NCI-H524 treated with DMSO at 0.1 percent for 48 hours (cell line): Measurements from ENCODE around the gene VRK1.
"Not testable (repeated sequence)": the region's sequence is repeated elsewhere in the genome, so short reads cannot be mapped to it uniquely, and the experiment has no call there.

Experiments
- DNase-seq: peaks from one replicate; lab custom pipeline; 2025; lab: John Stamatoyannopoulos, UW

The VRK1 gene

GRCh38 chr14:96796851-96797581 lies at the start of gene VRK1:
VRK1 (plus strand) TSS chr14:96797382; CDS start chr14:96833472, 36,090 bp downstream.
- peak; percentile 93 for DNase-seq

DNA sequence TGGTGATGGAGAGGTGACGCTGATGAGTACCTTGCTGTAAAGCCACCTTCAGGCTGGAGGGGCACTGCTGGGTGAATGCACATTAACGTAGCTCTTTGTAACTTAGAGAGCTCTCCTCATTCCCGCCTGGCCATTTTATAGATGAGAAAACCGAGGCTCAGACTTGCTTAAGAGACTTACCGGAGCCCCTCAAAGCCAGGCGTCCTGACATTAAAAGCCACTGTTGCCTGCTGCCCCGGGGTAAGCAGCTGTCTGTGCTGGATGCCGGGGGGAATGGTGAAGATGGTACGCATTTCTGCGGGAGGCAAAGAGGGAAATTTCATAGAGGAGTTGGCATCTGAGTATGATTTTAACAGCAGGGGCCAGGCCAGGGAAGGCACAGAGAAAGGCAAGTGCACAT lies 49.6 kb upstream of the VRK1 start:
- no peak for DNase-seq

GRCh38 chr14:96748362-96748761 lies 48.8 kb upstream of the VRK1 start:
- DNase-seq = peak; percentile 99

DNA sequence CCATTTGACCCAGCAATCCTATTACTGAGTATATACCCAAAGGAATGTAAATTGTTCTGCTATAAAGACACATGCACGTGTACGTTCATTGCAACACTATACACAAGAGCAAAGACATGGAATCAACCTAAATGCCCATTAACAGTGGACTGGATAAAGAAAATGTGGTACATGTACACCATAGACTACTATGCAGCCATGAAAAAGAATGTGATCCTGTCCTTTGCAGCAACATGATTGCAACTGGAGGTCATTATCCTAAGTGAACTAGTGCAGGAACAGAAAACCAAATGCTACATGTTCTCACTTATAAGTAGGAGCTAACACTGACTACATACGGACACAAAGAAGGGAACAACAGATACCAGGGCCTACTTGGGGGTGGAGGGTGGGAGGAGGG lies 45.7 kb upstream of the VRK1 start:
- no peak for DNase-seq

GRCh38 chr14:96752125-96752524 lies 45.1 kb upstream of the VRK1 start:
- no peak for DNase-seq

DNA sequence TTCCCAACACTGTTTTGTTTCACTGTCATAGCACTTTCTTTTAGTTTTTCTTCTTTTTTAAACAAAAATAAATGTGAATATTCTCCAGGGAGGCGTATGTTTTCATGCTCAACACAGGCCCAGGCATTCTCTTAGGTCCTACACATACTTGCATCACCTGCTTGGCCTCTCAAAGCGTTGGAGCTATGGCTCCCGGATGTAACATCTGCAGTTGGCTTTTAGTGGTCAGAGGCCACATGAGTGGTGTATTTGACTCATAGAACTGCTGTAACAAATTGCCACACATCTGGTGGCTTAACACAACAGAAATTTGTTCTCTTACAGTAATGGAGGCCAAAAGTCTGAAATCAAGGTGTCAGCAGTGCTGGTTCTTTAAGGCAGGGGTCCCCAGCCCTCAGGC lies 44.6 kb upstream of the VRK1 start:
- no peak for DNase-seq

DNA sequence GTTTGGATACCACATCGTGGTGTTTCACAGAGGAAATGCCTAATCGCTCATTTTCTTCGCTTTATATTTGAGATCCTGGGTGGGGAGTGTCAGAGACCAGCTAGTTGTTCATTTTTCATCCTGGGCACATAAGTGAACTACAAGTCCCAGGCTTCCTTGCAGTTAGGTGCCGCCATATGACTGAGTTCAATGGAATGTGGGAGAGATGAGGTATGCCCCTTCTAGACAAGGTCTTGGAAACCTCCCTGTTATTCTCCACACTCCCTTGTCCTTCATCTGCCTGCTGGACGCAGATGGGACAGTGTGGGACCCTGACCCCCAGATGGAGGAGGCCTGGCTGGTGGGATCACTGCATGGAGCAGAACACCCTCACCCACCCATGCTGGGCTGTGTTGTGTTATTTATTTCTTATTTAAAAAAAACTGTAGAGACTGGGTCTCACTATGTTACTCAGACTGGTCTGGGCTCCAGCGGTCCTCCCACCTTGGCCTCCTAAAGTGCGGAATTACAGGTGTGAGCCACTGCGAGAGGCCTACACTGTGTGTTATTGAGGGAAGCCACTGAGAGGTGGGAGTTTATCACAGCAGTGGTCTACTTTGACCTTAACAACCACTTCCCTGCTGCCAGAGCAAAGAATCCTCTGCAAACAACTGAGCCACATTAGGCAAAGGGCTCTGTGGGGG lies 42.9 kb upstream of the VRK1 start:
- DNase-seq = no peak

DNA sequence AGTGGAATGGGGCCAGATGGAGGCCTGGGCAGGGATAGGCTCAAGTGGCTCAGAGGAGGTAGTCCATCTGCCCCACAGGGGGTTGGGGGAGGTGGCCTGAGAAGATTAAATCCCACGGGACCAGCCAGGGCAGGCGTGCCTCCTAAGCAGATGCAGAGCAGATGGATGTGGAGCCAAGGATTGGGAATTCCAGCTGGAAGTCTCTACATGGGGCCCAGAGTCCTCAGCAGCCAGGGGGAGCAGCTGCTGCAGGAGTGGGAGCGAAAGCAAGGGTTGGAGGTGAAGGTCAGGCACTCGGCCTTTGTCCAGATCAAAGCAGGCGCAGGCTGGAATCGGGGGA lies 42.4 kb upstream of the VRK1 start:
- DNase-seq = peak; percentile 100

- DNase-seq = no peak
Observed at GRCh38 chr14:96756745-96757144, 40.4 kb upstream of the VRK1 start.

GRCh38 chr14:96757456-96757855 lies 39.7 kb upstream of the VRK1 start:
- no peak for DNase-seq

DNA sequence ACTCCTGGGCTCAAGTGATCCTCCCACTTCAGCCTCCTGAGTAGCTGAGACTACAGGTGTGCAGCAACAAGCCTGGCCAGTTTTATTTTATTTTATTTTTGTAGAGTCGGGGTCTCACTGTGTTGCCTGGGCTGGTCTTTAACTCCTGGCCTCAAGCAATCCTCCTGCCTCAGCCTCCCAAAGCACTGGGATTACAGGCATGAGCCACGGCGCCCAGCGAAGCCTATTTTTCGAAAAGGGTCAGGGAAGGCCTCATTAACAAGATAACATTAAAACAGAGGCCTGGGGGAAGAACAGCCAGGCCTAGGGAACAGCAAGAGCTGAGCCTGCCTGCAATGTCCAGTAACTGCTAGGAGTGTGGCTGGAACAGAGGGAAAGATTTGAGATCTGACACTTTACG lies 36.1 kb upstream of the VRK1 start:
- no peak for DNase-seq

- DNase-seq = peak; percentile 89
Observed at GRCh38 chr14:96762650-96763049, 34.5 kb upstream of the VRK1 start.

GRCh38 chr14:96764012-96764411 lies 33.2 kb upstream of the VRK1 start:
- no peak for DNase-seq

DNA sequence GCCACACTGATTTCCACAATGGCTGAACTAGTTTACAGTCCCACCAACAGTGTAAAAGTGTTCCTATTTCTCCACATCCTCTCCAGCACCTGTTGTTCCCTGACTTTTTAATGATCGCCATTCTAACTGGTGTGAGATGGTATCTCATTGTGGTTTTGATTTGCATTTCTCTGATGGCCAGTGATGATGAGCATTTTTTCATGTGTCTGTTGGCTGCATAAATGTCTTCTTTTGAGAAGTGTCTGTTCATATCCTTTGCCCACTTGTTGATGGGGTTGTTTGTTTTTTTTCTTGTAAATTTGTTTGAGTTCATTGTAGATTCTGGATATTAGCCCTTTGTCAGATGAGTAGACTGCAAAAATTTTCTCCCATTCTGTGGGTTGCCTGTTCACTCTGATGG lies 32.0 kb upstream of the VRK1 start:
- DNase-seq = not testable (repeated sequence)

DNA sequence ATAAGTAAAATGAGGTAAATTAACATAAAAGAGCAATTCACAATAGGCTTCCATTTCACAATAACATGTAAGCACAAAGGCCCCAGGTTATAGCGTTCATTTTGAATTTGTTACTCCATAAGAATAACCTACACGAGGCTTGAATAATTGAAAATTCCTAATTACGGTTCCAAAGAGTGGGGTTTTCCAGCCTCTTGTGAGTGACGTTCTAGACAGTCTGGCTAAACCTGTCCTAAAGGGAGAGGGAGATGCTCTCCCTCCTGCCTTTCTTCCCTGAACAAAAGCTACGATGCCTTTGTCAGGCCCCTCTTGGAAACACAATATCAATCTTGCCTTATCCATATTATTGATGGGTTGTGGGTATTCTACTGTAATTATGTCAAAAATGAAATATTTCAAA lies 24.3 kb upstream of the VRK1 start:
- DNase-seq = no peak

GRCh38 chr14:96776791-96777190 lies 20.4 kb upstream of the VRK1 start:
- no peak for DNase-seq

- no peak for DNase-seq
Observed at GRCh38 chr14:96780500-96780899, 16.7 kb upstream of the VRK1 start.

GRCh38 chr14:96781371-96781770 lies 15.8 kb upstream of the VRK1 start:
- no peak for DNase-seq

DNA sequence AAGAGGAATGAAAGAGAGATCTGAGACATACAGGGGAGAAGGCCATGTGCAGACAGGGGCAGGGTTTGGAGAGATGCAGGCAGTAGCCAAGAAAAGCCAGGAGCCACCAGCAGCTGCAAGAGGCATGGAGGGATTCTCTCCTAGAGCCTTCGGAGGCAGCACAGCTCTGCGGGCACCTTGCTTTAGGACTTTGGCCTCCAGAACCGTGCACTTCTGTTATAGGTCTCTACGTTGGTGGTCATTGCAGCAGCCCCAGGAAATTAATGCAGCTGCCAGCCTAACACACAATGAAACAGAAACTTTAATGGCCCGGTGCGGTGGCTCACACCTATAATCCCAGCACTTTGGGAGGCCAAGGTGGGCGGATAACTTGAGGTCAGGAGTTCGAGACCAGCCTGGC lies 14.7 kb upstream of the VRK1 start:
- DNase-seq = no peak

DNA sequence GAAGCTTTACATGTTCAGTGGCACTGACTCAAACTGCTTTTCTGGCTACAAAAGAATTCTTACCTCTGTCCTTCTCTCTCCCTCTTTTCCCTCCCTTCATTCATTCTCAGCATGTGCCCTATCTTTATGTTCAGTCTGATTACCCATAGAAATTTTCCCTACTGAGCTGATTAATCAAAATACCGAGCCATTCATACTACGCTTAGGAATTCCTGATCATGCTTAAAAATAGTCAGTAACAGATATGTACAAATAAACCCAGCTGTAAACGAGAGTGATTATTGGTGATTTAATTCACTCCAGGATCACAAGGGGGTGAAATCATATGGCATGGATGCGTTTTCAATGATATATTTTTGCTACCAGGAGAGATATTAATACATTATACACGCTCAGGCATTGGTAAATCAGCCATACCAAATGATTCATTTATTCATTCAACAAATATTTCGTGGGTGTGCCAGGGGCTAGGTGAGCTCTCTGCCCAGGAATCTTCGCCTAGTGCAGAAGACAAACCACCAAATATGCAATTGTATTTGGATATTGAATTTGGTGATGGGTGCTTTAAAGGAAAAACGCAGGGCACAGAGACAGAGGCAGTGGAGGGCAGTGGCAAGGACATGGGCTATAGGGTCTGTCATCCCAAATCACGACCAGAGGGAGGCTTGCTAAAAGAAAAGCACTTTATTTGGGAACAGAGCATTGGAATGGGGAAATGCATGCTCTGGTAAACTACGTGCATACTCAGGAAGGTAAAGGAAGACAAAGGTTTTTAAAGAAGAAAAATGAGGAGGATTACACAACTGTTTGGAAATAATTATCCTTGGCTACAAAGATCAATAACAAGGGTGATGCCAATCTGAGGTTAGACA lies 13.9 kb upstream of the VRK1 start:
- DNase-seq = no peak

DNA sequence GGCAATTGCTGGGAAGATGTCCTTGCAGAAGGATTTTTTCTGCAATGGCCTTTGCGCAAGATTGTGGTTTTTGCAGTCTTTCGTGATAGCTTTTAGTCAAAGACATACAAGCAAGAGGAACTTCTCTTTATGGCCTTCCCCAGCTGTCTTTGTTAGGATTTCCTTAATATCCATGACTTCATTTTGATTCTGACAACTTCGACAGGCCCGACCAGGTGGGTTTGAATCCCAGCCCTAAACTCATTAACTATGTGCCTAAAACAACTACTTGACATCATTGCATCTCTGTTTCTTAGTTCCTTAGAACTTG lies 13.3 kb upstream of the VRK1 start:
- no peak for DNase-seq

DNA sequence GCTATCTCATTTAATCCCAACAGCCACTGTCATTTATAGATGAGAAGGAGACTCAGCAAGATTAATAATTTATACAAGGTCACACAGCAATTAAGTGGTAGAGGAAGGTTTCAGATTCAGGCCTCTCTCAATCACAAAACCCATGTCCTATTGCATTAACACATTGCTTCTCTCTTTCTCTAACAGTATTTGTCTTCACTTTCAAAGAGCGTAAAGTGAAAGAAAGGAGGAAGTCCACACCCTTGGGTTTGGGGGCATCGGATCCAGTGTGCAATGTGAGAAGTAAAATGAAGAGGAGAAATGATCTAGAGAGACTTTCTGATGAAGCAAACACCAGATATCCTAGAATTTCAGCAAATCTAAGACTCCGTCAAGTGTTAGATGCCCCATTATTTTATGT lies 7.0 kb upstream of the VRK1 start:
- DNase-seq = no peak

DNA sequence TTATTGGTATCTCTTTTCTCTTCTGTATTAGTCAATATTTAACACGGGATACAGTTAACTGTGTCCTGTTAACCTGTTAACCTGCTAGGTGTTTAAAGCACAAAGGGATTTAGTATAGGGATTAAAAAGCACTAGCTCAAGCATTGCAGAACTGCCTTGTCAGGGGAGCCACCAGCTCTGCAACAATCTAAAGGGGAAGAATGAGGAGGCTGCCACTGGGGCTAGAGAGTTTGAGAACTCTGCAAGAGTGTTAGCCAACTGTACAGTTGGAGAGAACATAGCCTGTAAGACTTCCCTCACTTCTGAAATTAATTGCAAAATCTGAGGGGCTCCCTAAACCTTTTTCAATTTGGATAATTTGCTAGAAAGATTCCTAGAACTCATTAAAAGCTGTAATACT lies 6.5 kb upstream of the VRK1 start:
- no peak for DNase-seq
